ENCODE data around the gene BTRC.

Gene BTRC

GRCh38 chr10:101485681-101486554, 132.0 kb downstream of the BTRC start:
- no peak for DNase-seq

- DNase-seq, result no peak
Measured at GRCh38 chr10:101487399-101487798, 133.4 kb downstream of the BTRC start.

GRCh38 chr10:101489355-101489754, 135.4 kb downstream of the BTRC start:
- DNase-seq, result no peak

- no peak for DNase-seq
Measured at GRCh38 chr10:101490026-101490425, 136.1 kb downstream of the BTRC start.

GRCh38 chr10:101492205-101492604, 138.2 kb downstream of the BTRC start:
- DNase-seq, result no peak

- no peak for DNase-seq
Measured at GRCh38 chr10:101492814-101493213, 138.8 kb downstream of the BTRC start.

GRCh38 chr10:101493249-101493648, 139.3 kb downstream of the BTRC start:
- no peak for DNase-seq

GRCh38 chr10:101493782-101494281, 139.9 kb downstream of the BTRC start:
- DNase-seq, result no peak

GRCh38 chr10:101494650-101495049, 140.7 kb downstream of the BTRC start:
- no peak for DNase-seq

GRCh38 chr10:101495324-101495925, 141.5 kb downstream of the BTRC start:
- no peak for DNase-seq

GRCh38 chr10:101504438-101504837, 150.5 kb downstream of the BTRC start:
- no peak for DNase-seq

- DNase-seq, result no peak
Measured at GRCh38 chr10:101506829-101507661, 153.1 kb downstream of the BTRC start.

- no peak for DNase-seq
Measured at GRCh38 chr10:101507828-101508227, 153.9 kb downstream of the BTRC start.

- no peak for DNase-seq
Measured at GRCh38 chr10:101511938-101512337, 158.0 kb downstream of the BTRC start.

GRCh38 chr10:101512738-101513137, 158.8 kb downstream of the BTRC start:
- no peak for DNase-seq

GRCh38 chr10:101513733-101514132, 159.8 kb downstream of the BTRC start:
- DNase-seq, result no peak

GRCh38 chr10:101525848-101526247, 171.9 kb downstream of the BTRC start:
- DNase-seq, result no peak

GRCh38 chr10:101529207-101529606, 175.2 kb downstream of the BTRC start:
- no peak for DNase-seq

GRCh38 chr10:101529725-101530553, 176.0 kb downstream of the BTRC start:
- no peak for DNase-seq

- no peak for DNase-seq
Measured at GRCh38 chr10:101535949-101536348, 182.0 kb downstream of the BTRC start.

GRCh38 chr10:101536800-101537199, 182.8 kb downstream of the BTRC start:
- DNase-seq, result peak; percentile 31 to 33

GRCh38 chr10:101538446-101538845, 184.5 kb downstream of the BTRC start:
- DNase-seq, result no peak

Data from inflammatory macrophage (primary cell).